SK-N-SH (cell line): ENCODE results near the gene FAM184B.

Source experiments
- EP300 ChIP-seq, 2 experiments: IDR thresholded peaks; 2 replicates each; pipeline versions ENCODE4 v1.4.0 to v1.6.1; 2012; ENCODE audit warnings: borderline replicate concordance in 1 of 2, low read depth in 1 of 2, low read length in 1 of 2
- EZH2phosphoT487 ChIP-seq: fragments of 200-600 bp; sonication (generic); IDR thresholded peaks from 2 replicates; pipeline ENCODE4 v1.6.1; 2017; ENCODE audit warnings: low read depth, mixed run types, mild to moderate bottlenecking, antibody characterized with exemption, moderate library complexity, borderline replicate concordance
- GABPA ChIP-seq: IDR thresholded peaks from 2 replicates; pipeline ENCODE4 v1.4.0; 2012; ENCODE audit warnings: low read depth, mild to moderate bottlenecking
- POLR2AphosphoS5 ChIP-seq: IDR thresholded peaks from 2 replicates; pipeline ENCODE4 v1.6.1; 2012; ENCODE audit warnings: low read depth, low read length
- RAD21 ChIP-seq: IDR thresholded peaks from 2 replicates; pipeline ENCODE4 v1.6.1; 2012; ENCODE audit warnings: mild to moderate bottlenecking, low read length
- RFX5 ChIP-seq: IDR thresholded peaks from 2 replicates; pipeline ENCODE4 v1.6.1; 2012; ENCODE audit warnings: mild to moderate bottlenecking, improper control_type of control experiment, low read length
- RXRA ChIP-seq: IDR thresholded peaks from 2 replicates; pipeline ENCODE4 v1.4.0; 2012; ENCODE audit warnings: low read depth, mild to moderate bottlenecking, borderline replicate concordance
- SIN3A ChIP-seq: IDR thresholded peaks from 2 replicates; pipeline ENCODE4 v1.6.1; 2012; ENCODE audit warnings: low read depth, mild to moderate bottlenecking, low read length, moderate library complexity, borderline replicate concordance
- SMC3 ChIP-seq: IDR thresholded peaks from 2 replicates; pipeline ENCODE4 v1.6.1; 2012; ENCODE audit warnings: low read depth, low read length, improper control_type of control experiment
- YY1 ChIP-seq: IDR thresholded peaks from 2 replicates; pipeline ENCODE4 v1.4.0; 2012; ENCODE audit warnings: low read depth, mild to moderate bottlenecking
- TF ChIP-seq, protein P1 (sequence below): fragments of 200-600 bp; sonication (generic); IDR thresholded peaks from 2 replicates; pipeline ENCODE4 v1.6.1; 2017; ENCODE audit warnings: antibody characterized with exemption, mild to moderate bottlenecking, moderate library complexity
- TF ChIP-seq, protein P2 (sequence below): IDR thresholded peaks from 2 replicates; pipeline ENCODE4 v1.4.0; 2012; ENCODE audit warnings: low read depth
- TF ChIP-seq, protein P3 (sequence below): IDR thresholded peaks from 2 replicates; pipeline ENCODE4; 2012

DNA sequence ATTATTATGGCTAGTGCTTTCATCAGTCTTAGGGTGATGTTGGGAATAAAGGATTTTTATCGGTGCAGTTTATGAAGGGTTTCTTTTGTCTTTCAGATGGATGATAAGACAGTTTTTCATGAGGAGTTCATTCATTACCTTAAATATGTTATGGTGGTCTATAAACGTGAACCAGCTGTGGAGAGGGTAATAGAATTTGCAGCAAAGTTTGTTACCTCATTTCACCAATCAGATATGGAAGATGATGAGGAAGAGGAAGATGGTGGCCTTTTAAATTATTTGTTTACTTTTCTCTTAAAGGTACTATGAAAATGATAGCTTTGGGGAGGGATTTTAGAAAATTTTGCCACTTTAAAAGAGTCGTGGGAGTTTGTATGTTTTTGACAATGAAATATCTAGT lies 30.7 kb upstream of the FAM184B start:
- TF ChIP-seq, protein P1, sequence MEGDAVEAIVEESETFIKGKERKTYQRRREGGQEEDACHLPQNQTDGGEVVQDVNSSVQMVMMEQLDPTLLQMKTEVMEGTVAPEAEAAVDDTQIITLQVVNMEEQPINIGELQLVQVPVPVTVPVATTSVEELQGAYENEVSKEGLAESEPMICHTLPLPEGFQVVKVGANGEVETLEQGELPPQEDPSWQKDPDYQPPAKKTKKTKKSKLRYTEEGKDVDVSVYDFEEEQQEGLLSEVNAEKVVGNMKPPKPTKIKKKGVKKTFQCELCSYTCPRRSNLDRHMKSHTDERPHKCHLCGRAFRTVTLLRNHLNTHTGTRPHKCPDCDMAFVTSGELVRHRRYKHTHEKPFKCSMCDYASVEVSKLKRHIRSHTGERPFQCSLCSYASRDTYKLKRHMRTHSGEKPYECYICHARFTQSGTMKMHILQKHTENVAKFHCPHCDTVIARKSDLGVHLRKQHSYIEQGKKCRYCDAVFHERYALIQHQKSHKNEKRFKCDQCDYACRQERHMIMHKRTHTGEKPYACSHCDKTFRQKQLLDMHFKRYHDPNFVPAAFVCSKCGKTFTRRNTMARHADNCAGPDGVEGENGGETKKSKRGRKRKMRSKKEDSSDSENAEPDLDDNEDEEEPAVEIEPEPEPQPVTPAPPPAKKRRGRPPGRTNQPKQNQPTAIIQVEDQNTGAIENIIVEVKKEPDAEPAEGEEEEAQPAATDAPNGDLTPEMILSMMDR, result no peak
- TF ChIP-seq, protein P2, sequence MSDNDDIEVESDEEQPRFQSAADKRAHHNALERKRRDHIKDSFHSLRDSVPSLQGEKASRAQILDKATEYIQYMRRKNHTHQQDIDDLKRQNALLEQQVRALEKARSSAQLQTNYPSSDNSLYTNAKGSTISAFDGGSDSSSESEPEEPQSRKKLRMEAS, result no peak
- TF ChIP-seq GABPA, result no peak
- TF ChIP-seq, protein P3, sequence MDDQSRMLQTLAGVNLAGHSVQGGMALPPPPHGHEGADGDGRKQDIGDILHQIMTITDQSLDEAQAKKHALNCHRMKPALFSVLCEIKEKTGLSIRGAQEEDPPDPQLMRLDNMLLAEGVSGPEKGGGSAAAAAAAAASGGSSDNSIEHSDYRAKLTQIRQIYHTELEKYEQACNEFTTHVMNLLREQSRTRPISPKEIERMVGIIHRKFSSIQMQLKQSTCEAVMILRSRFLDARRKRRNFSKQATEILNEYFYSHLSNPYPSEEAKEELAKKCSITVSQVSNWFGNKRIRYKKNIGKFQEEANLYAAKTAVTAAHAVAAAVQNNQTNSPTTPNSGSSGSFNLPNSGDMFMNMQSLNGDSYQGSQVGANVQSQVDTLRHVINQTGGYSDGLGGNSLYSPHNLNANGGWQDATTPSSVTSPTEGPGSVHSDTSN, result no peak
- no peak for TF ChIP-seq POLR2AphosphoS5
- TF ChIP-seq RFX5, result no peak
- TF ChIP-seq SIN3A, result no peak
- no peak for TF ChIP-seq EP300 (IDR thresholded peaks at IDR 0.05; ENCODE audit: borderline replicate concordance in 1 of 2, low read depth in 1 of 2, low read length in 1 of 2)
- TF ChIP-seq EZH2phosphoT487, result no peak
- no peak for TF ChIP-seq SMC3
- no peak for TF ChIP-seq RAD21
- no peak for TF ChIP-seq RXRA
- TF ChIP-seq YY1, result no peak
